Peyer's patch (tissue), 4 donors: ENCODE measurements around the gene PCDHB14. TPM values are rescaled to one million over a fixed set of nuclear protein-coding genes. Genes with fewer than 3 reads are reported as not detected.
"Not testable (repeated sequence)": the region's sequence is repeated elsewhere in the genome, so short reads cannot be mapped to it uniquely, and the experiment has no call there.

ENCODE experiments used
- DNase-seq, 3 donors: peaks; one replicate each; pipeline ENCODE4 v3.0.0-alpha.2; 2017 to 2019
- H3K27ac ChIP-seq, 4 donors: fragments of 200-600 bp; sonication (generic); one replicate each; pipeline ENCODE4 v1.5.1; 2016 to 2019
- H3K27me3 ChIP-seq, 2 donors: fragments of 200-600 bp; sonication (generic); one replicate each; pipeline ENCODE4 v1.5.1; 2019
- H3K36me3 ChIP-seq, 3 donors: fragments of 200-600 bp; sonication (generic); one replicate each; pipeline ENCODE4 v1.5.1; 2016 to 2019
- H3K4me1 ChIP-seq, 4 donors: fragments of 200-600 bp; sonication (generic); one replicate each; pipeline ENCODE4 v1.5.1; 2016 to 2019
- H3K4me3 ChIP-seq, 4 donors: fragments of 200-600 bp; sonication (generic); 1 replicate in 3 of 4; 2 replicates in 1 of 4; pipeline ENCODE4 v1.5.1; 2016 to 2019; ENCODE audit warnings: mild to moderate bottlenecking in 1 of 4
- H3K9me3 ChIP-seq, 4 donors: fragments of 200-600 bp; sonication (generic); one replicate each; pipeline ENCODE4 v1.5.1; 2016 to 2019; ENCODE audit warnings: mild to moderate bottlenecking in 1 of 4
- POLR2A ChIP-seq, 2 donors: fragments of 450-650 bp; IDR thresholded peaks; one replicate each; pipeline ENCODE4 v1.5.1; 2017; ENCODE audit warnings: antibody characterized with exemption in 2 of 2, mild to moderate bottlenecking in 2 of 2, moderate library complexity in 2 of 2
- total RNA-seq, 4 donors: library from RNA; depleted of rRNA; stranded (reverse); fragments of >200 nt; gene quantifications; one replicate each; pipeline ENCODE4 v1.1.0, GENCODE V29; 2016
- TF ChIP-seq, protein P1 (sequence below), 6 experiments: fragments of 450-650 bp in 4 of 6; fragments of 200-600 bp in 2 of 6; sonication (generic) in 1 of 6; IDR thresholded peaks; one replicate each; pipeline ENCODE4 v1.5.1; 2017 to 2019; ENCODE audit warnings: antibody characterized with exemption in 6 of 6, mild to moderate bottlenecking in 3 of 6, moderate library complexity in 1 of 6

Gene PCDHB14
- total RNA-seq, result 1 to 10 TPM in 1 of 4 donors, under 1 TPM in 2, not detected in 1; 0.19 to 1.1 (median 0.54) TPM

DNA sequence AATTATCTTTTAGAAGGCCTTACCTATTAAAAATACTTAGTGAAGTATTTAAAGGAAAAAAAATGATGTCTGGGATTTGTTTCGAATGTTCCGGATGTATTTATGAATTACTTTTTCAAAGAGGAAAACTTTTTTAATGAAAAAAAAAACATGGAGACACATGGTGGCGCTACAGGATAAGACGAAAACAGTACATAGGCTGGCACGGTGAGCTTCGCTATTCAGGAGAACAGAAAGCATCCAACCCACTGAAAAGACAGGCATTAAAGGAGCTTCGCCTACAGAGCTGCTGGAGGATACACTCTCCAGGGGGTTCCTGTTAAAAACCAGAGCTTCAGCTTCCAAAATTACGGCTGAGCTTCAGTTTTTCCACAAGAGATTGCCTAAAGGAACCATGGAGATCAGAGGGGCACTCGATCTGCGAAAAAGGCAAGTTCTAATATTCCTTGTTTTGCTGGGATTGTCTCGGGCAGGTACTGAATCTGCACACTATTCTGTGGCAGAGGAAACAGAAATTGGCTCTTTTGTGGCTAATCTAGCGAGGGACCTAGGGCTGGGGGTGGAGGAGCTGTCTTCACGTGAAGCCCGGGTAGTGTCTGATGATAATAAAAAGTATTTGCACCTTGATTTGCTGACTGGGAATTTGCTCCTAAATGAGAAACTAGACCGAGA, at the start of gene PCDHB14:
TSS of gene PCDHB14 (plus strand) at position 232 of the 672 bp plus-strand sequence. CDS start at position 395, 163 bp downstream.
- Histone ChIP-seq H3K4me1 (no peaks in the 10 kb centered on the region), H3K27me3 (no peaks in the 10 kb centered on the region), H3K4me3 (peak within 1 kb of the TSS in 1 of 4 donors; percentile 11), H3K9me3 (peaks cover 0 to 28% (median 0%) of the 10 kb centered on the region in 4 donors), H3K36me3 (no peaks in the 10 kb centered on the region), H3K27ac (no peak within 1 kb of the TSS)
- no peak for TF ChIP-seq POLR2A (IDR thresholded peaks at IDR 0.05)
- TF ChIP-seq, protein P1, sequence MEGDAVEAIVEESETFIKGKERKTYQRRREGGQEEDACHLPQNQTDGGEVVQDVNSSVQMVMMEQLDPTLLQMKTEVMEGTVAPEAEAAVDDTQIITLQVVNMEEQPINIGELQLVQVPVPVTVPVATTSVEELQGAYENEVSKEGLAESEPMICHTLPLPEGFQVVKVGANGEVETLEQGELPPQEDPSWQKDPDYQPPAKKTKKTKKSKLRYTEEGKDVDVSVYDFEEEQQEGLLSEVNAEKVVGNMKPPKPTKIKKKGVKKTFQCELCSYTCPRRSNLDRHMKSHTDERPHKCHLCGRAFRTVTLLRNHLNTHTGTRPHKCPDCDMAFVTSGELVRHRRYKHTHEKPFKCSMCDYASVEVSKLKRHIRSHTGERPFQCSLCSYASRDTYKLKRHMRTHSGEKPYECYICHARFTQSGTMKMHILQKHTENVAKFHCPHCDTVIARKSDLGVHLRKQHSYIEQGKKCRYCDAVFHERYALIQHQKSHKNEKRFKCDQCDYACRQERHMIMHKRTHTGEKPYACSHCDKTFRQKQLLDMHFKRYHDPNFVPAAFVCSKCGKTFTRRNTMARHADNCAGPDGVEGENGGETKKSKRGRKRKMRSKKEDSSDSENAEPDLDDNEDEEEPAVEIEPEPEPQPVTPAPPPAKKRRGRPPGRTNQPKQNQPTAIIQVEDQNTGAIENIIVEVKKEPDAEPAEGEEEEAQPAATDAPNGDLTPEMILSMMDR (IDR thresholded peaks at IDR 0.05), result peak in 1 of 6 experiments; percentile 8
- no peak for DNase-seq

- not testable (repeated sequence) for H3K27me3 ChIP-seq, H3K4me3 ChIP-seq
- peaks cover 0 to 27% (median 6%) of the 10 kb centered on the region in 4 donors for H3K9me3 ChIP-seq
Measured at GRCh38 chr5:141174291-141175104, 48.6 kb upstream of the PCDHB14 start.

DNA sequence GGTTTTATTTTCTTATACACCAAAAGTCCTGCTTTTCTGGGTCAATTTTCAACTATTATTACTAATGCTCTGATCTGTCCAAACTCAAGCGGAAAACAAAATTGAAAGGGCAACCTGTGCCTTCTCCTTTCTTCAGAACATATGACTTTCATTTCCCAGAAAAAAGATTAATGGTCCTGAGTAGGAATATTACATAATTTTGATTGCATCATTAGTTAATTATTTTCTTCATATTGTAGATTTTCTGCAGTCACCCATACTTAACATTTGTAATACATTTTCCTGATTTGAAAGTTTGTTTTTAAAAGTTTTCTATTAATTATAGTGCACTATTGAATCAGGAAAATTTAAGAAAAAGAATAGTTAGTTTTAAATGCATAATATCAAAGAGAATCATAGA, 47.2 kb upstream of the PCDHB14 start:
- Histone ChIP-seq H3K27me3 (no peaks in the 10 kb centered on the region), H3K4me1 (no peaks in the 10 kb centered on the region), H3K4me3 (no peak overlapping the region), H3K27ac (no peak overlapping the region), H3K36me3 (no peaks in the 10 kb centered on the region), H3K9me3 (peaks cover 0 to 30% (median 6%) of the 10 kb centered on the region in 4 donors)
- TF ChIP-seq, protein P1 (IDR thresholded peaks at IDR 0.05), result no peak
- TF ChIP-seq POLR2A (IDR thresholded peaks at IDR 0.05), result no peak
- DNase-seq, result no peak

More at GRCh38 chr5:141174291-141175104, 48.6 kb upstream of the PCDHB14 start:
- H3K27ac ChIP-seq, H3K4me1 ChIP-seq, H3K36me3 ChIP-seq, DNase-seq: not testable (repeated sequence)

- not testable (repeated sequence) for H3K27ac ChIP-seq, DNase-seq, H3K4me3 ChIP-seq, H3K27me3 ChIP-seq, H3K36me3 ChIP-seq, H3K4me1 ChIP-seq
- peaks cover 0 to 30% (median 6%) of the 10 kb centered on the region in 4 donors for H3K9me3 ChIP-seq
Measured at GRCh38 chr5:141177577-141178191, 45.5 kb upstream of the PCDHB14 start, which contains the start of gene PCDHB8. PCDHB8 (plus strand) TSS chr5:141177790; CDS start chr5:141178035, 245 bp downstream.

DNA sequence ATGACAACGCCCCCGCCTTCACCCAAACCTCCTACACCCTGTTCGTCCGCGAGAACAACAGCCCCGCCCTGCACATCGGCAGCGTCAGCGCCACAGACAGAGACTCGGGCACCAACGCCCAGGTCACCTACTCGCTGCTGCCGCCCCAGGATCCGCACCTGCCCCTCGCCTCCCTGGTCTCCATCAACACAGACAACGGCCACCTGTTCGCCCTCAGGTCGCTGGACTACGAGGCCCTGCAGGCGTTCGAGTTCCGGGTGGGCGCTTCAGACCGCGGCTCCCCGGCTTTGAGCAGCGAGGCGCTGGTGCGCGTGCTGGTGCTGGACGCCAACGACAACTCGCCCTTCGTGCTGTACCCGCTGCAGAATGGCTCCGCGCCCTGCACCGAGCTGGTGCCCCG, 43.8 kb upstream of the PCDHB14 start:
- H3K4me3 ChIP-seq, H3K36me3 ChIP-seq, H3K27ac ChIP-seq, H3K27me3 ChIP-seq, H3K4me1 ChIP-seq, DNase-seq: not testable (repeated sequence)
- peaks cover 0 to 31% (median 5%) of the 10 kb centered on the region in 4 donors for H3K9me3 ChIP-seq

GRCh38 chr5:141179876-141180275, 43.3 kb upstream of the PCDHB14 start:
- H3K4me3 ChIP-seq, H3K36me3 ChIP-seq, DNase-seq, H3K27ac ChIP-seq, H3K27me3 ChIP-seq, H3K4me1 ChIP-seq: not testable (repeated sequence)
- peaks cover 0 to 29% (median 3%) of the 10 kb centered on the region in 4 donors for H3K9me3 ChIP-seq

- no peak for DNase-seq
- H3K27ac ChIP-seq, result no peak overlapping the region
- H3K9me3 ChIP-seq, result peaks cover 0 to 27% (median 2%) of the 10 kb centered on the region in 4 donors
- no peaks in the 10 kb centered on the region for H3K36me3 ChIP-seq
- TF ChIP-seq, protein P1 (IDR thresholded peaks at IDR 0.05), result no peak
- no peak for TF ChIP-seq POLR2A (IDR thresholded peaks at IDR 0.05)
- H3K4me3 ChIP-seq, result no peak overlapping the region
- no peaks in the 10 kb centered on the region for H3K4me1 ChIP-seq
- H3K27me3 ChIP-seq, result no peaks in the 10 kb centered on the region
Measured at GRCh38 chr5:141180313-141180712, 42.8 kb upstream of the PCDHB14 start.
